ENCODE data around the gene WWOX.

WWOX gene

DNA sequence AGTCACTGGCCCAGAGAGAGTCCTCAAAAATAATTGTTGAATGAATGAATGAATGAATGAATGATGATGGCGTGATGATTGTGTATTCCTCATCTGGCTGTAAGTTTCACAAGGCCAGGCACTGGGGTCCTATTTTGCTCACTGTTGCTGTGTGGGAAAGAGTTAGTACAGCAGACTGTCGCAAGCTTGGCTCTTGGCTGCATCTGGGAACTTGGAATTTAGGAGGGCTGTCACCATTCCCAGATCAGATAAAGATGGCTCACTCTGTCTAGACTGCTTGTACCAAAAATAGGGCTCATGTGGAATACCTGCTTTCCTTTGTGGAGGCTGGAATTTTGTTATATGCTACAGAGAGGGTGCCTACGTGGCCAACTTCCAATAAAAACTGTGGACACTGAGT, 530.6 kb downstream of the WWOX start:
- DNase-seq, result no peak

DNA sequence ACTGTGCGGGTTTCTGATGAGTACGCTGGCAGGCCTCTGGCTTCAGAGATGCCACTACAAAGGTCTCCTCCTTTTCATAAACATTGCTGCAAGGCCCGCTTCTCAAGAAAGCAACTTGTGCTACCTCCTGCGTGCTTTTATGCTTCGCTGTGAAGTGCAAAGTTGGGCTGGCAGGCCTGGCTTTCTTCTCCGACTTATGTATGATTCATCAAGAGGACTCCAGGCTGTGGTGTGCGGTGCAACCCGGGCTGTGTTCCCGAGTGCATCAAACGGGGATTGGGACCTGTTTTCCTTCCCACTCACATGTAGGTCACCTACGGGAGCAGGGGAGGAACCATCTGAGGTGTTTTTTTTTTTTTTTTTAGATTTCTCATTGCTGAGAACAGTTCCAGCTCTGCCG, 534.1 kb downstream of the WWOX start:
- DNase-seq, result no peak

DNA sequence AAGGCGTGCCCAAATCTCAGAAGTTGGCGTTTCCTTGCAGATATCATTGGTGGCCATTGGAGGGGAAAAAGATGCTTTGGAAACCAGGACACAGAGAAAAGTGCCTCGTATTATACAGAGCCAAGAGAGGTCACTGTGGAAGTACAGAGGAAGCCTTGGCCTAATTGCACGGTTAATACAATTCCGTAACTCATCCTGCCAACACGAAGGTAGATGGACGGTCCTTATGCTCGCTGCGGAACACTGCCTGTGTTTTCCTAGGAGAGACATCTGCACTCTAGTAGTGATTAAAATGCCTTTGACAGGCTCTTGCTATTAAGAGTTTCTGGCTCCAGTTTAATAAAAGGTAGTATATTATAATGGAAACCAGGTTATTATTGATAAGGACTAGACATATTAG, 536.4 kb downstream of the WWOX start:
- DNase-seq, result no peak

DNA sequence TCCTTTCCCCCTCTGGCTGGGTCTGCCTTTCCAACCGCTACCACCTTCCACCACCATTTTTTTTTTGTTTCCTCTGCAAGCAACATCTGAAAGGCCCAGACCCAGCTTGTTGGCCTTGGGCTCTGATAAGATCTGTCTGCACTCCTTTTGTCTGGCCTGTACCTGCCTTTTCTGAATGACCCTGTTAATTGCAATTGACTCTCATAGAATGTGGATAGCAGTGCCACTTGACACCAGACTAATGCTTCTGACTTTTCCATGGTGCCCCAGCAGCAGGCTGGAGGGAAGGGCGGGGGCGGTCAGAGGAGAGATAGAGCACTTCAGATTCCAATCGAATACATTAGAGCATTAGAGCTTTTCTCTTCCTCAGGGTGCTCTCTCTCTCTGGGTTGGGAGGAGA, 538.9 kb downstream of the WWOX start:
- DNase-seq, result no peak

DNA sequence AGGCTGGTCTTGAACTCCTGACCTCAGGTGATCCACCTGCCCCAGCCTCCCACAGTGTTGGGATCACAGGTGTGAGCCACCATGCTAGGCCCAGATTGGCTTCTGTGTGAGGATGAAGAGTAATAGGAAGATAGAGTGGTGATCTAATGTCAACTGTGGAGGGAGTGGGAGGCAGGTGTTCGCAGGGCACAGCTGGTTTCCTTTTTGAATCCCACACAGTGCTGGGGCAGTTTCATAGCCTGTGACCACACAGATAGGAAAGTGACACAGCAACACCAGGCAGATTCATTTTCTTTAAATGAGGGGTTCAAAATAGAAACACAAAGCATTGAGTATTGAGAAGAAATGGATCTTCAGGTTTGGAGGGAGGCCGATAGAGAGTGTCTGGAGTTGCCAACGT, 540.3 kb downstream of the WWOX start:
- DNase-seq, result no peak

DNA sequence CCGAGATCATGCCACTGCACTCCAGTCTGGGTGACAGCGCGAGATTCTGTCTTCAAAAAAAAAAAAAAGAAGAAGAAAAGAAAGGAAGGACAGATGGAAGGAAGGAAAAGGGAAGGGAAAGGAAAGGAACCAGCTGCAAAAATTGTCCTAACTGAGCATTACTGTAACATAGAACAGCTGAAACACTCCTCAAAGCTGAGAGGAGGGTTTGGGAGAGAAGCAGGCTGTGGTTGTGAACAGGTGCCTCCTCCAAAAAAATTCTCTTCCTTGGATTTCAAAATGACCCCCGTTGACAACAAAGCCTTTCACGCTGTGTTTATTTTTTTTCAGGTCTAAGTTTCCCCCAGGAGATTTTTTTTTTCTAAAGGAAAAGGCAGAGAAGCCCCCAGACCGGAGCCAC, 541.4 kb downstream of the WWOX start:
- DNase-seq, result no peak

DNA sequence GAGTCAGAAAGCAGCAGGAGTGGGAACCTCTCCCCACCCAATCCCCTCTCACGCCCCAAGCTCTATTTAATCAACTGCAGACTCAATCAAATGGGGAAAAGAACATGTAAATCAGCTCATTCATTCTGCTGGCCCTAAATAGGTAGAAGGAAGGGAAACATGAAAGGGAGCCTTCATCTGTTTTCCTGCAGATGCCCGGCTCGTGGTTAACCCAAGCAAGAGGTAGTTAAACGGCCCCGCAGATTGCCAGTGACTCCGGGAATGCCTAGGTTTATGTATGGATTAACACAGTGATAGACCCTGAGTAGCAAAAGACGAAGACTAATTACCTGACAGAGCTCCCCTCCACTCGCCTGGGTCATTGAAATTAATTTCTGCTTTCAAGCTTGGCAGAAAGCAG, 542.0 kb downstream of the WWOX start:
- no peak for DNase-seq

DNA sequence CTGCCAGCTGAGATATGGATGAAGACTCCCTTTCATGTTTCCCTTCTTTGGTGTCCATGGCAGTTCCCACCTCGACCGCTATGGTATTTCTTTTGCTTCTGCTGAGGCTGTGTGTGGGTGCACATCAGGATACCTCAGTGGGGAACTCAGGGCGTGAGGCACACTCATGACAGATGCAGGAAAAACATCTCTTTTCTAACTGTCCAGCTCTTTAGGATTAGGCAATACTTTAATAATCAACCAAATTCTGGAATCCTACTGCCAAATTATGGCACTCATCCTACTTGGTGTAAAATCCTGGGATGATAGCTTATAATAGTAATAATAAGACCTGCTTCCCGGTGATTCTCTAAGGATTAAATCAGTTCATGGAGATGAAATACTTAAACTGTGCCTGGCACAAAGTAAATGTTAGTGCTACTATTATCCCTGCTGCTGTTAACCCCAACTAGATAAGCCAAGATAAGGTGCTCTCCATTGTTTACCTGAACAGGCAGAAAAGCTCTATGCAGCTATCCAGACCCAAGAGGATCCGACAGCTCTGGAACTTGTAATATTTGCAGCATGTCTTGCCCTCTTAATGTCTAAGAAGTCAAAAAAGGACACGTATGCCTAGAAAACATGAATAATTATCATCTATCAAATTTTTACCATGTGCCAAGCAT, 543.3 kb downstream of the WWOX start:
- no peak for DNase-seq

DNA sequence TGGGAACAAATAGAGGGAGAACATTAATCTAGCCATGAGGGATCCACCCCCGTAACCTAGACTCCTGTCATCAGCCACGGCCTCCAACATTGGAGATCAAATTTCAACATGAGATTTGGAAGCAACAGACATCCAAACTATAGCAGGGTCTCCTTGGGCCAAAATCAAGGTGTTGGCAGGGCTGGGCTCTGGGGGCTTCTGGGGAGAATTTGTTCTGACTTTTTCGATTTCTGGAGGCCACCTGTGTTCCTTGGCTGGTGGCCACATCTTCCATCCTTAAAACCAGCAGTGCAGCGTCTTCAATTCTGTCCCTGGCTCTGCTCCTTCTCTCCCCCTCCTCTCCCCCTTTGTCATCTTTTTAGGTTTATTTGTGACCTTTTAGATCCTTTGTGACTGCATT, 546.2 kb downstream of the WWOX start:
- no peak for DNase-seq

DNA sequence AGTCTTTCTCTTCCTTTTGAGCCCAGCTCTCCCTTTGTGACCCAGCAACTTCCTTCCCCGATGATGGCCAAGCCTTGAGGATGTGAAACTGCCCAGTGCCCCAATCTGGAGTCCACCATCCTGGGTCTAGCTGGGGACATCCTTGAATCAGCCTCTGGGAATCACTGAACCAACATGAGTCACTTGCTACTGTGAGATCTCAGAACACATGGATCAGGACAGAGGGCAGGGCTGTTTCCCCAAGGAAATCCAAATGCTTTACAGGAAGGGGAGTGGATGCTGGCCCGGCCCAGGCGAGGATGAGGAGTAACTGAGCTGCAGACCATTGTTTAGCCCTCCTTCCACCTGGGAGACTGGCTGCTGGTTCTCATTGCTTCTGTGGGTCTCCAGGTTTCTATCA, 547.6 kb downstream of the WWOX start:
- no peak for DNase-seq

DNA sequence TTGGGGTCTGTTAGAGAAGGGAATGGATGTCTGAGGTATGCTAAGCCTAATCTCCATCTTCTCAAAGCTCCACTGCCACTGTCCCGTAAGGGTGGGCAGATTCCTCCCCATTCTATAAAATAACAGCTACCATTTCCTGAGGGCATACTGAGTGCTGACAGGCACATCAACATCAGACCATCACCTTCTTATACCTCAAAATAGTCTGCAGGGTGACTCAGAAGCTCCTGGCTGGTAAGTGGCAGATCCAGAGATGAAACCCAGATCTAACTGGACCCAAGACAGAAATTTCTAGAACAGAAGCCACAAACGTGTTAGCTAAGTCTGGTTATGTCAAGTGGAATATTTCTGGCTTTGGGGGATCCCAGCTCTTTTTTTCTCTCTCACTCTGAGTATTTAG, 548.0 kb downstream of the WWOX start:
- no peak for DNase-seq

DNA sequence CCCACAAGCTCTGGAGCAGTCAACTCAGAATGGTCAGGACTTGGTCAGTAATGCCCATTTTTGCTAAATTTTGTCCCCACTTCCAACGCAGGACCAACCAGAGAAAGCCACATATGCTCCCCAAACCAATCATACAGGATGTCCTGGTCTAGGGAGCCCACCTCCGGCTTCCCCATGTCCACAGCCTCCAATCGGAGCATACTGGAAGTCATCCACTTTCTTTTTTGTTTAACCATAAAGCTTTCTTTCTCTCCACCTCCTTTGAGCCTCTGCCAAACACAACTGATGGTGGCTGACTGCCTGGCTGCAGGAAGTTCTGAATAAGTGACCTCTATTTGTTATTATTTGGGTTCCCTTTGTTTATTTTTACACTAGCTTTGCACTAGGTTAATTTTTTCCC, 549.1 kb downstream of the WWOX start:
- no peak for DNase-seq

DNA sequence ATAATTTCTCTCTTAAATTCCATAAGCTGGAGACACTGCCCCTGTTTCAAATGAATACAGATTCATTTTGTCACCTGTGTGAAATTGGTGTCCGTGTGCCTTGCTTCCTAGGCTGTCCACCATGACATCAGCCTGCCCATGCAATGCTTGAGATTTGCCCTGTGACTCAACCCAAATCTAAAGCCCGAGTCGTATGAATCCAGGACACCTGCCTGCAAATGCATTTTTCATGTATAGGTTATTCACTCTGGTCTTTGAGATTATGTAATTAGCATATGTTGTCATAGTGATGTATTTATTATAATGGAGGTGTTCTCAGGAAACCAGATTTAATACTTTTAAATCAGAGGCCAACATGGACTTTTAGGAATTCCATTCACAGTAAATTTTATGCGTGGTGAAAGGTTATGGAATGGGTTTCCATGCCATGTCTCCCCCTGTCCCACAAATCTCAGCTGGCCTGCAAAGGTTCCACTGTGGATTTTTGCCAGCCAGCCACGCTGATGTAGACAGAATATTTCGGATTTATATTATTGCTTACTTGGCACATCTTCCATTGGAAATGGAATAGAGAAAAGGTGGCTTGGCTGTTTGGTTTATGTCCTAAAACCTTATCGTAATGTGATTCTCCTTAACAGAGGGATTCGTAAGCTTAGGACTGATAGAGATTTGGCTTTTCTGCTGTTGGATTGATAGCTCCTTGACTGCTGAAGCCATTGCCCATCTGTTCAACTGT, 551.1 kb downstream of the WWOX start:
- DNase-seq, result no peak

DNA sequence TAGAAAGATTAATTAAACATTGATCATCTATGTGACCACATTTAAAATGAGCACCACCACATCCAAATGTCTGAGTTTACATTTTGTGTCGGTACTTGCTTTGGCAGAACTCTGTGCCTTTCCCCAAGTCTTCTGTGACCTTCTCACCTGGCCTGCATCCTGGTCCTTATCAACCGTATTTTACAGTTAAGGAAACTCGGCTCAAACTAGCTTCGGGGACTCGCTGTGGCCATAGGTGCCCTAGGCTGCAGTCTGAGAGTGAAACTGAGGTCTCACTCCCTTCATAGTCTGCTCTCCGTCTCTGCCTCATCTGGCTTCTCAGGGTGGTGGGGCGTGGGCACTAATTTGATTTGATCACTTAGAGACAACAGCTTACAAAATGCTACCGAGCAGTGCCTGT, 555.5 kb downstream of the WWOX start:
- no peak for DNase-seq

DNA sequence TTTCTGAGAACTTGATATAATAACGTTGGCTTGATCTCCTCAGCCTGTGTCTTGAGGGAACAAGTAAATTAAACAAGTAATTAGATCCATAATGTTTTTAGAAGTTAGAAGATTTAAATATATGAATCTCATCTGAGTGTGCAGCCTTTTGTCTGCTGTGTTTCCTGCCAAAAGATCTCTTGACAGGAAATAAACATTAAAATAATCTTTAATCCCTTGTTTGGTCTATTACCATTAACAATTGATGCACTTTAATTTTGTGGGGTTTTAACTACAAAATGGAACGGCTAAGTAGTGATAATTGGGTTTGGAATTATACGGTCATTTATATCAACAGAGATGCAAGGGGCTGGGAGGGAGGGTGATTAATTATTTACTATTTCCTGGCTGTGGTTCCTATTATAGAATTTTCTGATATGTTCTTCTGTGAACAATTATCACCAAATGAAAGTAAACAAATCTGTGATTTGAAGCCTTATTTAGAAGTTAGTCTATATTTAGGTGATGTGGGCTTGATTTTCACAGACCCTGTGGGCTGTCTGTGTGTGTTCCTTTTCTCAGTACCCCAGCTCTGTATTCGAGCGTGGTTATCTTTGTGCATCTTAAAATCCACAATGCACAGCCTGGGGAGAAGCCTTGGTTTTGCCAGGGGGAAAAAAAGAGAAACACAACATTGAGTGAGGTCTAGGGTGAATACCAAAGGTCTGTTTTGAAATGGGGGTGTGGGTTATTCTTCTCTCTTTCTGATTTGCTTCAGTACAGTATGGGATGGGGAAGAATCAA, 556.1 kb downstream of the WWOX start:
- no peak for DNase-seq

DNA sequence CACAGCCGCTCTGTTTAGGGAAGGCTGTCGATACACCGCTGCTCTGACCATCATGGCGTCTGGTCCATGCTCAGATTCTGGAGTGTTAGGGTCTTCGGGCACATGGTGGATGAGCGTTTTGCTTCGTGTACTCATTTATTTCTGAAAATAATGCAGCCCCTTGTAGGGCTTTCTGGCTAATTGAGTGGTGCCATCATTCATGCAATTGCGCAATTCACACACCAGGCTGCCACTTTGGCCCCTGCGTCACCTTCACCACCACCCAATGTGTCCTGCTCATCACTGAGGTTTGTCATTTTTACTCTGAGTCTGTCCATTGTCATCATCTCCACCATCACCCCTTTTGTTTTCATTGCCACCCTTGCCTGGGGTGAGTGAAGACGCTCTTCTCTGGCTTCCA, 557.4 kb downstream of the WWOX start:
- no peak for DNase-seq

DNA sequence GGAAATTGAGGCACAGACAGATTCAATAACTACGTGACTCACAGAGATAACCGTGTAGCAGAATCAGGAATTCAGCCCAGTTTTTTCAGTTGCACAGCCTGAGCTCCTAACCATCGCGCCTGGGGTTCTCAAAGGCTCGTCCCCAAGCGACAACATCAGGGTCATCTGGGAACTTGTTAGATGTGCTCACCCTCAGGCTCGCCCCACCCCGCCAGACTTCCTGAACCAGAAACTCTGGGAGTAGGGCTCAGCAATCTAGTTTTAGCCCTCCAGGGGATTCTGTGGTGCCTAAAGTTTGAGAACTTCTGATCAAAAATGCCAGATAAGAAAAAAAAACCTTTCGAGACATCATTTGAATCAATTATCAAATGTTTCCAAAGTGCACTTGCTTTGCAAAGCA, 559.8 kb downstream of the WWOX start:
- DNase-seq, result peak; percentile 29

DNA sequence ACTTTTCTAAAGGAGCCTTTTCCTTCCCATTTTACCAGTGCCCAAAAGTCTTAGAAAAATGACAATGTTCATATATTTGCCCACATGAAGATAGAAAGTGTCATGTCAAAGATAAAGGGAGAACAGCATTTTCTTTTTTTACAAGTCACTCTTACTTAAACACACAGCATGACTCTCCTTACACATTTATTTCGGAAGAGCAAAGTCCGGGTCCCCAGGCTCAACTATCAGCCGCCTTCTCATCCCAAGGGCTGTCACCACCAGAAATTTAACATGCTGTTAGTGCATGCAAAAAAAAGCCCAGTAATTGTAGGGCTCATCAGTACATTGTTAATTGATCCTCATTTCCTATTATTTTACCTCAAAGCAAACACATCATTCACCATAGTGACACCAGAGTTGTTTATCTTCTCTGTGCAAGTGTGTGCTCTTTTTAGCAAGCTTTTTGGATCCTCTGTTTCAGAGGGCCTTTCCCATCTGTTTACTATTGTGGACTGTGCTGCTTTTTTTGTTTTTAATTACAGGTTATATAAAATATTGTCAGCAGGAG, 560.3 kb downstream of the WWOX start:
- no peak for DNase-seq

DNA sequence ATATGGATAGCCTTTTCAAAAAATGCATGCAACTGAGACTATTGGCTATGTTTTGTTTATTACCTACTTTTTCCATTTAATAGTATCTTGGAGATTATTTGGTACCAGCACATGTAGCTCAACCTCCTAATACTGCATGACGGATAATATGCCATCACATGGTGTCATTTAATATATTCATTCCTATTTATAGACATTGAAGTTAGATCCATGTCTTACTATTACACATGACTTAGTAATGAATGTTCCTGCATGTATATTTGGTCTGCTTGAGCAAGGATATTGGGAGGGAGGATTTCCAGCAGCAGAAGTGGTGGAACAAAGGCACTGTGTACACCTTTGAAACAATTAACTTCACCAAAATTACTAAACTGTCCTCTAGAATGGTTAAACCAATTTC, 561.3 kb downstream of the WWOX start:
- no peak for DNase-seq

DNA sequence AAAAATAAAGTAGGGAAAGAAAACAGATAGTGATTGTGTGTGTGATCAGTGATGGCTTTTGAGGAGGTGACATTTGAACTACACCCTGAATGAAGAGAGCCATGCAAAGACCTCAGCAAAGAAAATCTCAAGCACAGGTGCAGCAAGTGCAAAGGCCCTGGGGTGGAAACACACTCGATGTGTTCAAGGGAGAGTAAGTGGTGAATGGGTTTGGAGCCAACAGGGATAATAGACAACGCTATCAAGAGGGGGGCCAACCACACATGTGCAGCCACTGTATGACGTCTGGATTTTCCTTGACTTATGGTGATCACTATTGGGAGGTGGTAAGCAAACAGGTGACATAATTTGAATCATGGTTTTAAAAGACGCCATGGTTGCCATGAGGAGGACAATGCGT, 564.2 kb downstream of the WWOX start:
- no peak for DNase-seq

DNA sequence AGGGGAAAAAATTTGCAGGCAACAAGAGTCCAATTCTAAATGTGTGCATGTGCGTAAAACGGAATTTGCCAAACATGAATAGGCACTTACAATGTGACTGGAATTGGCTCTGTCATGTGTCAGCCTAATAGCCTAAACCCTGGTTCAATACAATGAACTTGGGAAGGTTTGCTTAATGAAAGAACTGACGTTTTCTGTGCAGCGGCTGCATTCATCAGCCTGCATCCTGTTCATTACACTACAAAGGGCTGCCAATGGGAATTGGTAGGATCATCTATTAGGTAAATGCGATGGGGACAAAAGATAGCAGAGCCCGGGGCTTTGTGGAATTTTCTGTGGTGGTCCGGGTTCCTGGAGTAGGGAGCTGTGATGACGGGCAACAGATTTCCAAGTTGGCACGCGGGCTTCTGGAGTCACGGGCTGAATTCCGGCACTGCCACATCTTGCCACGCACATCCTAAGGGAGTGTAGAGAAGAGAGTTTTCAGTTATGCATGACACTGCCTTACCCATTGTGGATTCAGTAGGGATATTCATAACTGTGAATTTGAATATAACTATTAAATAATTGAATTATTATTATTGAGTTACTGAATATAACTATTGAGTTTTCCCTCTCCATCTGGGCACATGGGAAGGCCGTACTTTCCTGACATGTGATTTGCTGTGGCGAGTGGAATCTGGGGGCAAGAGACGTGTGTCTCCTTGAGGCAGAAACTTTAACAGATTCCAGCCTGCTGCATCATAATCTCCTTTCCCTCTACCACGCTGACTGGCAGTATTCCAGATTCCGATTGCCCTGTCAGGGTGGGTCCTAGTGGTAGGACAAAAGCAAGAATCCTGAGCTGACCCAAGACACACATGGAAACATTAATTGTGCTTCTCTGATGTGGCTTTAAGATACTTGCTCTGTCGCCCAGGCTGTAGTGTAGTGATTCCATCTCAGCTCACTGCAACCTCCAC, 565.6 kb downstream of the WWOX start:
- DNase-seq, result no peak

DNA sequence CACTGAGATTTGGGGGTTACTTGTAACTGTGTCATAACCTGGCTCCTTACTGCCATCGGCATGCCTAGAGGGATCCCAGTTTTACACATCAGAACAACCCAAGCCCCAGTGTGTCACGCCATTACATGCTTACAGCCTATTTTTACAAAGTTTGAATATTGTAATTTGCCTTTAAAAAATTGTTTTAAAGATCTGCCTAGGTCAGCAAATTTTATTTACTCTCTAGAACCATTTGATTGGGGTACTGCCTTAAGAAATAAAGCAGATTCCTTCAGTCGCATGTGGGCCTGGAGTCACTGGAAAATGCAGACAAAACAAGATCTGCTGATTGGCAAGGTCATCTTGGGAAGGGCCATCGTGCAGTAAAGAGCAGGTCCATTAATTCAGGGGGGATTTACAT, 566.9 kb downstream of the WWOX start:
- DNase-seq, result no peak

DNA sequence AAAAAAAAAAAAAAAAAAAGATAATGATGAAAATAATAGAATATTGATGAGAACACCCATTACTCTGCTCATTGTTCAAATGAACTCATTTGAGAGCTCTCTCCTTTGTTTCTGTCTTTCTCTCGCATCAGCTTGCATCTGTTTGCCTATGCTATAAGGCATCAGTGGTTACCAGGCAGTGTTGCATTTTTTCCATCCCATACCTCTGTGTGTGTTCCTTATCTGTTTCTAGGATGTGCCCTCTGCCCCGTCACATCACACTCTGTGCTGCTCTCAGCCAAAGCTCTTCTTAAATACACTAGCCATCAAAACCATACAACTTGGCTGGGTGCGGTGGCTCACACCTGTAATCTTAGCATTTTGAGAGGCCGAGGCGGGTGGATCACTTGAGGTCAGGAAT, 568.2 kb downstream of the WWOX start:
- DNase-seq, result no peak
